Breast epithelium (tissue), 3 donors: ENCODE data around the gene WNT8A.

Experiments used
- CTCF ChIP-seq, 3 donors: fragments of 450-650 bp; IDR thresholded peaks; one replicate each; pipeline ENCODE4 v1.5.1; 2016 to 2017; ENCODE audit warnings: antibody characterized with exemption in 3 of 3, mild to moderate bottlenecking in 3 of 3, moderate library complexity in 3 of 3
- POLR2A ChIP-seq: fragments of 450-650 bp; IDR thresholded peaks from one replicate; pipeline ENCODE4 v1.6.1; 2016; ENCODE audit warnings: antibody characterized with exemption, mild to moderate bottlenecking, moderate library complexity
- POLR2AphosphoS5 ChIP-seq, 3 donors: sonication (generic); formaldehyde crosslinking; IDR thresholded peaks; one replicate each; pipeline ENCODE4 v1.6.1; 2017; ENCODE audit warnings: antibody characterized with exemption in 3 of 3

- TF ChIP-seq CTCF (IDR thresholded peaks at IDR 0.05) (no peak), POLR2A (no peak), POLR2AphosphoS5 (IDR thresholded peaks at IDR 0.05) (no peak)
These were observed 11.5 kb downstream of the WNT8A start for GRCh38 chr5:138095100-138095907.
